GM23248 (cell line): ENCODE results near the gene IL19.

Experiments
- EZH2 ChIP-seq: fragments of 200-600 bp; sonication (generic); IDR thresholded peaks from 2 replicates; pipeline ENCODE4 v1.6.1; 2018; ENCODE audit warnings: antibody characterized with exemption, mild to moderate bottlenecking; ENCODE audit not compliant: insufficient read depth, poor library complexity, severe bottlenecking
- EZH2phosphoT487 ChIP-seq: fragments of 200-600 bp; sonication (generic); IDR thresholded peaks from 2 replicates; pipeline ENCODE4 v1.6.1; 2018; ENCODE audit warnings: antibody characterized with exemption, moderate library complexity, mild to moderate bottlenecking, low read depth; ENCODE audit not compliant: insufficient read depth

GRCh38 chr1:206883160-206883559 is 112.6 kb downstream of the IL19 start:
- TF ChIP-seq EZH2phosphoT487: no peak
- no peak for TF ChIP-seq EZH2
